ENCODE data around the gene EFR3B.
A peak's percentile ranks its signal among the peaks of the same experiment; 100 is the strongest.

EFR3B gene

GRCh38 chr2:25042321-25043240 is 705 bp downstream of the EFR3B start:
- in situ Hi-C loops (cut with HindIII; ENCODE audit: low sequenced_read_pairs), result no loop called here
- DNase-seq (ENCODE audit: low read depth), result no peak
- TF ChIP-seq CTCF (IDR thresholded peaks at IDR 0.05; ENCODE audit: low read depth, low read length, missing control alignments), result no peak
- peak overlapping the region; percentile 62 for H3K4me3 ChIP-seq (ENCODE audit: low read depth, low read length)

GRCh38 chr2:25043241-25043867 is 1.5 kb downstream of the EFR3B start:
- peak overlapping the region; percentile 62 for H3K4me3 ChIP-seq (ENCODE audit: low read depth, low read length)
- TF ChIP-seq CTCF (IDR thresholded peaks at IDR 0.05; ENCODE audit: low read depth, low read length, missing control alignments), result no peak
- DNase-seq (ENCODE audit: low read depth), result peak; percentile 70
- in situ Hi-C loops (cut with HindIII; ENCODE audit: low sequenced_read_pairs), result no loop called here

- no peak overlapping the region for H3K4me3 ChIP-seq (ENCODE audit: low read depth, low read length)
- no peak for DNase-seq (ENCODE audit: low read depth)
- in situ Hi-C loops (cut with HindIII; ENCODE audit: low sequenced_read_pairs), result no loop called here
- no peak for TF ChIP-seq CTCF (IDR thresholded peaks at IDR 0.05; ENCODE audit: low read depth, low read length, missing control alignments)
Measured at GRCh38 chr2:25044011-25044410, 2.1 kb downstream of the EFR3B start.

- no peak for DNase-seq (ENCODE audit: low read depth)
- no peak overlapping the region for H3K4me3 ChIP-seq (ENCODE audit: low read depth, low read length)
- in situ Hi-C loops (cut with HindIII; ENCODE audit: low sequenced_read_pairs), result no loop called here
- TF ChIP-seq CTCF (IDR thresholded peaks at IDR 0.05; ENCODE audit: low read depth, low read length, missing control alignments), result no peak
Measured at GRCh38 chr2:25044990-25045389, 3.1 kb downstream of the EFR3B start.

- H3K4me3 ChIP-seq (ENCODE audit: low read depth, low read length), result no peak overlapping the region
- in situ Hi-C loops (cut with HindIII; ENCODE audit: low sequenced_read_pairs), result no loop called here
Measured at GRCh38 chr2:25049422-25049821, 7.5 kb downstream of the EFR3B start.

GRCh38 chr2:25050128-25050527 is 8.3 kb downstream of the EFR3B start:
- H3K4me3 ChIP-seq (ENCODE audit: low read depth, low read length), result no peak overlapping the region
- no peak for DNase-seq (ENCODE audit: low read depth)
- no peak for TF ChIP-seq CTCF (IDR thresholded peaks at IDR 0.05; ENCODE audit: low read depth, low read length, missing control alignments)
- in situ Hi-C loops (cut with HindIII; ENCODE audit: low sequenced_read_pairs), result no loop called here

More at GRCh38 chr2:25049422-25049821, 7.5 kb downstream of the EFR3B start:
- no peak for DNase-seq (ENCODE audit: low read depth)
- TF ChIP-seq CTCF (IDR thresholded peaks at IDR 0.05; ENCODE audit: low read depth, low read length, missing control alignments), result no peak
